HepG2 (cell line): ENCODE data around the gene IRF1. TPM values are rescaled to one million over a fixed set of nuclear protein-coding genes. Genes with fewer than 3 reads are reported as not detected.

ENCODE experiments used
- ATAC-seq: fragments of 200-7000 bp; cut with Tn5 transposase; 3 replicates; pipeline ENCODE4 v1.9.1; 2020; ENCODE audit warnings: mild to moderate bottlenecking, moderate library complexity
- BruUV-seq: library from RNA; stranded (reverse); fragments of 400-500 nt; replicated peaks from 2 replicates; lab custom pipeline; 2021; lab: Mats Ljungman, UMichigan
- CTCF ChIA-PET: fragments of 300-600 bp; formaldehyde crosslinking; extraction: SDS; loops from one replicate; lab custom pipeline; 2021; ENCODE audit warnings: low total read pairs, inconsistent platforms, low intra/inter-chr PET ratio; lab: Yijun Ruan, JAX
- POLR2A ChIA-PET: fragments of 350-600 bp; sonication (Branson Sonifier 250); formaldehyde crosslinking; loops from one replicate; lab custom pipeline; 2020; ENCODE audit warnings: antibody characterized with exemption, inconsistent platforms; lab: Yijun Ruan, JAX
- DNase-seq: peaks from one replicate; pipeline ENCODE4 v3.0.0-alpha.2; 2015; ENCODE audit warnings: low spot score
- FAIRE-seq: peaks from 3 replicates; lab custom pipeline; 2011; peaks lifted over from hg19 to GRCh38; lab: Jason Lieb, UNC
- H2AFZ ChIP-seq: one replicate; pipeline ENCODE4 v1.6.1; 2011; ENCODE audit warnings: low read length, inconsistent platforms
- H3K27ac ChIP-seq: fragments of 300-600 bp; 3 replicates; pipeline ENCODE4 v1.8.0; 2011; ENCODE audit warnings: mixed run types, mild to moderate bottlenecking, mixed read lengths, low read length, inconsistent platforms; ENCODE audit not compliant: insufficient read depth; ENCODE audit errors: extremely low read length
- H3K27me3 ChIP-seq, 2 experiments: fragments of 200-600 bp in 1 of 2; 2 replicates in 1 of 2; 3 replicates in 1 of 2; pipeline versions ENCODE4 v1.6.0 to v1.8.0; 2011; ENCODE audit warnings: low read length in 2 of 2, mild to moderate bottlenecking in 2 of 2, moderate library complexity in 2 of 2, inconsistent platforms in 1 of 2; ENCODE audit not compliant: insufficient read depth in 2 of 2, control insufficient read depth in 1 of 2
- H3K36me3 ChIP-seq, 2 experiments: fragments of 200-600 bp in 1 of 2; replicated peaks in 1 of 2; 2 replicates in 1 of 2; 3 replicates in 1 of 2; pipeline versions ENCODE4 v1.5.1 to v1.8.0; 2011; ENCODE audit warnings: low read length in 2 of 2, inconsistent platforms in 1 of 2; ENCODE audit not compliant: insufficient read depth in 2 of 2, control insufficient read depth in 1 of 2
- H3K4me1 ChIP-seq: 2 replicates; pipeline ENCODE4 v1.5.1; 2012; ENCODE audit warnings: low read length, inconsistent platforms; ENCODE audit not compliant: insufficient read depth
- H3K4me2 ChIP-seq: 2 replicates; pipeline ENCODE4 v1.6.0; 2011; ENCODE audit warnings: low read depth, low read length, inconsistent platforms
- H3K4me3 ChIP-seq, 3 experiments: fragments of 200-600 bp in 1 of 3; sonication (generic), shearing (Covaris generic) in 1 of 3; replicated peaks in 1 of 3; 2 replicates each; pipeline ENCODE4 v1.5.1; 2011 to 2016; ENCODE audit warnings: low read length in 3 of 3, inconsistent platforms in 2 of 3, low read depth in 2 of 3, mild to moderate bottlenecking in 2 of 3, control low read depth in 1 of 3, mixed read lengths in 1 of 3; ENCODE audit not compliant: insufficient read depth in 1 of 3
- H3K79me2 ChIP-seq: one replicate; pipeline ENCODE4 v1.6.1; 2011; ENCODE audit warnings: low read length, inconsistent platforms; ENCODE audit not compliant: insufficient read depth
- H3K9ac ChIP-seq: 2 replicates; pipeline ENCODE4 v1.6.0; 2011; ENCODE audit warnings: mild to moderate bottlenecking, low read depth, low read length, inconsistent platforms; ENCODE audit not compliant: insufficient read depth
- H3K9me3 ChIP-seq: 2 replicates; pipeline ENCODE4 v1.5.1; 2012; ENCODE audit warnings: mild to moderate bottlenecking, low read length
- H4K20me1 ChIP-seq: 2 replicates; pipeline ENCODE4 v1.6.0; 2011; ENCODE audit warnings: inconsistent platforms, mild to moderate bottlenecking, low read length, moderate library complexity; ENCODE audit not compliant: insufficient read depth
- ATF4 ChIP-seq, 2 experiments: fragments of 450-650 bp in 1 of 2; sonication (generic) in 1 of 2; formaldehyde crosslinking; IDR thresholded peaks; 2 replicates each; pipeline versions ENCODE4 v1.5.0 to v1.8.0; 2020 to 2022; ENCODE audit warnings: mild to moderate bottlenecking in 1 of 2, missing genetic modification reagents in 1 of 2
- HCFC1 ChIP-seq: fragments of 150-350 bp; IDR thresholded peaks from 2 replicates; pipeline ENCODE4 v1.6.1; 2014; ENCODE audit warnings: low read depth, low read length
- HOXA5 ChIP-seq: sonication (generic); formaldehyde crosslinking; IDR thresholded peaks from 2 replicates; pipeline ENCODE4 v1.4.0; 2020; ENCODE audit warnings: missing genetic modification reagents
- HOXA7 ChIP-seq: sonication (generic); formaldehyde crosslinking; IDR thresholded peaks from 2 replicates; pipeline ENCODE4 v1.8.1; 2022; ENCODE audit warnings: mild to moderate bottlenecking, missing genetic modification reagents, moderate library complexity
- KLF11 ChIP-seq: IDR thresholded peaks from 2 replicates; pipeline ENCODE4 v1.6.1; 2016; ENCODE audit warnings: missing compliant biosample characterization
- RAD21 ChIP-seq: fragments of 450-650 bp; formaldehyde crosslinking; IDR thresholded peaks from 2 replicates; pipeline ENCODE4 v1.5.0; 2020; ENCODE audit warnings: mild to moderate bottlenecking
- RCOR2 ChIP-seq: IDR thresholded peaks from 2 replicates; pipeline ENCODE4 v1.6.1; 2016; ENCODE audit warnings: missing biosample characterization, missing genetic modification reagents
- SIX4 ChIP-seq: sonication (generic); formaldehyde crosslinking; IDR thresholded peaks from 2 replicates; pipeline ENCODE4 v1.4.0; 2020; ENCODE audit warnings: missing genetic modification reagents
- SMAD1 ChIP-seq: sonication (generic); formaldehyde crosslinking; IDR thresholded peaks from 2 replicates; pipeline ENCODE4 v1.4.0; 2020; ENCODE audit warnings: missing genetic modification reagents, low read depth, mild to moderate bottlenecking, borderline replicate concordance
- SNAPC2 ChIP-seq: sonication (generic); formaldehyde crosslinking; IDR thresholded peaks from 2 replicates; pipeline ENCODE4 v1.8.1; 2022; ENCODE audit warnings: mild to moderate bottlenecking, missing genetic modification reagents
- SP4 ChIP-seq: sonication (generic); formaldehyde crosslinking; IDR thresholded peaks from 2 replicates; pipeline ENCODE4 v1.8.1; 2023; ENCODE audit warnings: mild to moderate bottlenecking, missing genetic modification reagents
- ZBTB37 ChIP-seq: sonication (generic); formaldehyde crosslinking; IDR thresholded peaks from 2 replicates; pipeline ENCODE4 v1.4.0; 2020; ENCODE audit warnings: mild to moderate bottlenecking, missing genetic modification reagents
- ZBTB42 ChIP-seq: sonication (generic); formaldehyde crosslinking; IDR thresholded peaks from 2 replicates; pipeline ENCODE4 v1.5.0; 2020; ENCODE audit warnings: mild to moderate bottlenecking, missing genetic modification reagents
- ZFP91 ChIP-seq: sonication (generic); formaldehyde crosslinking; IDR thresholded peaks from 2 replicates; pipeline ENCODE4 v1.9.0; 2022; ENCODE audit warnings: missing genetic modification reagents, mild to moderate bottlenecking, borderline replicate concordance
- ZNF10 ChIP-seq: sonication (generic); formaldehyde crosslinking; IDR thresholded peaks from 2 replicates; pipeline ENCODE4 v1.4.0; 2020; ENCODE audit warnings: mild to moderate bottlenecking, low read depth, missing genetic modification reagents, borderline replicate concordance
- ZNF317 ChIP-seq: sonication (generic); formaldehyde crosslinking; IDR thresholded peaks from 2 replicates; pipeline ENCODE4 v1.5.0; 2020; ENCODE audit warnings: mild to moderate bottlenecking, missing genetic modification reagents
- ZNF34 ChIP-seq: sonication (generic); formaldehyde crosslinking; IDR thresholded peaks from 2 replicates; pipeline ENCODE4 v1.4.0; 2020; ENCODE audit warnings: mild to moderate bottlenecking, missing genetic modification reagents, borderline replicate concordance
- ZNF691 ChIP-seq: sonication (generic); formaldehyde crosslinking; IDR thresholded peaks from 2 replicates; pipeline ENCODE4 v1.4.0; 2020; ENCODE audit warnings: missing genetic modification reagents, low read depth, mild to moderate bottlenecking, borderline replicate concordance
- WGBS: methylation state at CpG from one replicate; pipeline ENCODE4 v1.1.6; 2017; ENCODE audit warnings: low lambda C conversion rate; 5-methylcytosine and 5-hydroxymethylcytosine counted together
- in situ Hi-C: cut with HindIII; loops from 2 replicates; pipeline ENCODE4 v1.10.0; 2017; ENCODE audit warnings: low pct_unique_long_range_greater_than_20kb; ENCODE audit not compliant: extremely low pct_ligation_motif_present
- intact Hi-C: fragments of 100-400 bp; cut with micrococcal nuclease; formaldehyde crosslinking; loops from one replicate; pipeline ENCODE4 v1.10.0; 2022; ENCODE audit not compliant: unreplicated experiment
- polyA plus RNA-seq, 8 experiments: library from polyadenylated mRNA; depleted of rRNA in 3 of 8; stranded (reverse) in 7 of 8; unstranded in 1 of 8; fragments of >200 nt; fragmentation: Illumina TruSeq in 4 of 8; extraction: Trizol in 4 of 8; gene quantifications; 2 replicates each; pipeline versions ENCODE4 v1.2.1 to v1.2.3, GENCODE V29; 2011 to 2016; ENCODE audit warnings: low read depth in 4 of 8, missing spikeins in 1 of 8, mixed read lengths in 1 of 8; ENCODE audit not compliant: insufficient read depth in 1 of 8
- total RNA-seq, 5 experiments: library from RNA; depleted of rRNA; stranded (reverse); fragments of >200 nt; fragmentation: Illumina TruSeq; extraction: Trizol; gene quantifications; 2 replicates each; pipeline ENCODE4 v1.2.3, GENCODE V29; 2016; ENCODE audit warnings: low read depth in 1 of 5

Gene IRF1
- total and polyA plus RNA-seq, 2 of the 13 experiments (the other 11 are each of a cell fraction or from before 2014, with no cell fraction given) = 4.1 to 8.8 TPM

GRCh38 chr5:132476876-132477781 lies 13.4 kb downstream of the IRF1 start:
- BruUV-seq = no TSS peak
- CTCF ChIA-PET = no interaction called here
- Histone ChIP-seq H3K27me3 (no peaks in the 10 kb centered on the region), H3K4me3 (no peak overlapping the region), H3K36me3 (no peaks in the 10 kb centered on the region), H2AFZ (no peak overlapping the region), H3K9me3 (no peaks in the 10 kb centered on the region), H3K4me2 (peak overlapping the region; percentile 42), H3K79me2 (no peaks in the 10 kb centered on the region), H3K9ac (peak overlapping the region; percentile 16; the same call in 1 of the 2 replicates), H3K4me1 (peaks cover 61% of the 10 kb centered on the region), H4K20me1 (no peaks in the 10 kb centered on the region), H3K27ac (peak overlapping the region; percentile 12)
- FAIRE-seq (peak; percentile 28), ATAC-seq (peak; percentile 66), DNase-seq (no peak)
- in situ Hi-C loops = no loop called here
- WGBS = 56% methylated on average over 5 of the region's 7 CpGs
- intact Hi-C loops = loop anchor here (2.0 kb wide), 1 partner anchor 20 kb away; no protein-coding TSS in a partner anchor
- POLR2A ChIA-PET = interaction anchor here (1.5 to 7.9 kb wide), 5 partner anchors 10 to 20 kb away, joined by 3 to 99 read pairs (median 29); partner anchors contain the start of gene IRF1
- TF ChIP-seq KLF11 (no peak), HOXA7 (no peak), ZNF317 (0 out of 2 replicates have a peak, but pooled peaks have one; percentile 18), ZNF34 (CRISPR knock-in tag) (no peak), HOXA5 (no peak), SP4 (CRISPR knock-in tag) (0 out of 2 replicates have a peak, but pooled peaks have one; percentile 20), ZBTB42 (no peak), ZNF691 (0 out of 2 replicates have a peak, but pooled peaks have one; percentile 45), ATF4 (CRISPR knock-in tag; IDR thresholded peaks at IDR 0.05) (no peak), HCFC1 (0 out of 2 replicates have a peak, but pooled peaks have one; percentile 9), SMAD1 (CRISPR knock-in tag) (0 out of 2 replicates have a peak, but pooled peaks have one; percentile 8), ZBTB37 (CRISPR knock-in tag) (0 out of 2 replicates have a peak, but pooled peaks have one; percentile 39), SIX4 (CRISPR knock-in tag) (no peak), ZNF10 (no peak), RCOR2 (no peak), SNAPC2 (CRISPR knock-in tag) (0 out of 2 replicates have a peak, but pooled peaks have one; percentile 25), RAD21 (CRISPR knock-in tag) (peak; percentile 29; the same call in 1 of the 2 replicates), ZFP91 (CRISPR knock-in tag) (peak; percentile 30; the same call in 1 of the 2 replicates)
